GF-D8 (cell line): ENCODE results near the gene RABGEF1.
"Not testable (repeated sequence)": the region's sequence is repeated elsewhere in the genome, so short reads cannot be mapped to it uniquely, and the experiment has no call there.

ENCODE experiments used
- DNase-seq: peaks from one replicate; lab custom pipeline; 2025; lab: John Stamatoyannopoulos, UW

Gene RABGEF1

DNA sequence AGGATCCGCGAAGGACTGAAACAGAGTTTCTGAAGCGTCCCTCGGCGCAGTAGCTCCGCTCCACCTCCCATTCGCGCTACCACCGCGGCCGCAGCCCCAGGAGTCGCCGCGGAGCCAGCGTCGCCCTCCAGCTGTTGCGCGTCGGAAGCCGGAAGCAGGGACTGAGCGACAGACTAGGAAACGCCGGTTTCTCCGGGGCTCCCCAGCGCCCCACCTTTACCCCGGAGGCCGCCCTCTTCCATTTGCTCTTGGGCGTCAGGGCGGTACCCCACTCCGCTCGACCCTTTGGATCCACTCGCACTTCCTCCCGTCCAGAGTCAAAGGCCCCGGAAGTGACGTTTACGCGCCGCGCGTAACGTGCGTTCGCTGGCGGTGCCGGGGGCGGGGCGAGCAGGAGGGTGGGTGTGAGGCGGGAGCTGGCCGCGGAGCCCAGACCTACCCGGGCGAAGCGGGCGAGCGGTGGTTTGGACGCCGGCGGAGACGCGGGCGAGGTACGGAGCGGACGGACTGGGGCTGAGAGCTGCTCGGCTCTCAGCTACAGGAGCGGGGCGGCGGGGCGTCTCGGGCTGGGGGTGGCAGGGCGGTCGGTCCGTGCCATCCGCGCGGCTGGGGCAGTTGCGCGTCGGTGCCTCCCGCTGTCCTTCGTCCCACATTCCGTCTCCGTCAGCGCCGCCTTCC, at the start of gene RABGEF1:
TSS of gene RABGEF1 (plus strand) at position 432 of the 678 bp plus-strand sequence. CDS start 31,167 bp downstream, outside the sequence.
- DNase-seq: peak; percentile 91

DNA sequence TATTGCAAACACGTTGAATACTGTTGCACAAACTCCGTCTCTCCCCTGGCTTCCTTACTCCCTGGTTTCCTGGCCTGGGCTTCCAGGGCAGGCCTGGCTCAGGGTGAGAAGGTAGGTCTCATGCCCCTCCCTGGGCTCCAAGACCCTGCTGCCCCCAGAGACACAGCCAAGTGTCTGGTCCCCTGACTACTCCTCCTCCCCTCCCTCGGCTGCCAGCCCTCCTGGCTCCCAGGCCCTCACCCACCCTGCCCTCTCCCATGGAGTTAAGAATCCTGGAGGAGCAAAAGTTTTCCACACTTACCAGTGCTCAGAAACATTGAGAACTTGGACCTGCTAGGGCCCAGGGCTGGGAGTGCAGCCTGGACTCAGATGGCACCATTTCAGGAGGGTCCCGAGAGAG, 47.2 kb upstream of the RABGEF1 start:
- no peak for DNase-seq

DNA sequence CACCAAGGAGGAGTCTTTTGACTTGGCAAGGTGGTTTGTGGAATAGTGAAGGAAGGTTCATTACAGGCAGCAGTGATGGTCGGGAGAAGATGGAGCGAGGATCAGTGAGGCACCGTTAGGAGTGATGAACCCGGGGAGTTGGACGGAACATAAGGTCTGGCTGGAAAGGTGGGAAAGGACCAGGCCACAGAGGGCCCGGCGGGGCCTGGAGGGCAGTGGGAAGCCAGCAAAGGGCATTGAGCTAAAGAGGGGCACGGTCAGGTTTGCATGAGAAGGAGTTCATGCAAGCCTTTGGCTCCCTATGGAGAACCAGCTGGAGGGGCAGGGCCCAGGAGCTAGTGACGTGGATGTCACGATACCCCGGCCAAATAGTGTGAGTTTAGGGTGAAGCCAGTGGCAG, 46.2 kb upstream of the RABGEF1 start:
- no peak for DNase-seq

DNA sequence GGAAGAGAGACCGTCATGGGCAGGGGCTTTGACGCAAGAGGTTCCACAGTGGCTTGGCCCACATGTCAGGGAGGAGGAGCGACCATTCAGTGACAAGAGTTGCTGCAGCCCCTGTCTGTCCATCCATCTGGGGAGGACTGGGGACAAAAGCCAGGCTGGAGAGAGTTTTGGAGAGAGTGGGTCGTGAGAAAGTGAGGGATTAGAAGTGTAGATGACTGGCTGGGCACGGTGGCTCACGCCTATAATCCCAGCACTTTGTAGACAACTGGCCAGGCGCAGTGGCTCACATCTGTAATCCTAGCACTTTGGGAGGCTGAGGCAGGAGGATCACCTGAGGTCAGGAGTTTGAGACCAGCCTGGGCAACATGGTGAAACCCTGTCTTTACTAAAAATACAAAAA, 45.1 kb upstream of the RABGEF1 start:
- not testable (repeated sequence) for DNase-seq

DNA sequence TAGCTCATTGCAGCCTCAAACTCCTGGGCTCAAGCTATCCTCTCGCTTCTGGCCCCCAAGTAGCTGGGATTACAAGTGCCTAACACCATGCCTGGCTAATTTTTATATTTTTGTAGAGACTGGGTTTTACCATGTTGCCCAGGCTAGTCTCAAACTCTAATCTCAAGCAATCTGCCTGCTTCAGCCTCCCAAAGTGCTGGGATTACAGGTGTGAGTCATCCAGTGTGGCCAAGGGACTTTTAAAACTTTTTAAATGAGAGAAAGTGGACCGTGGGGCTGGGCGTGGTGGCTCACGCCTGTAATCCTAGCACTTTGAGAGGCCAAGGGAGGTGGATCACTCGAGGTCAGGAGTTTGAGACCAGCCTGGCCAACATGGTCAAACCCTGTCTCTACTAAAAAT, 44.4 kb upstream of the RABGEF1 start:
- DNase-seq: not testable (repeated sequence)

DNA sequence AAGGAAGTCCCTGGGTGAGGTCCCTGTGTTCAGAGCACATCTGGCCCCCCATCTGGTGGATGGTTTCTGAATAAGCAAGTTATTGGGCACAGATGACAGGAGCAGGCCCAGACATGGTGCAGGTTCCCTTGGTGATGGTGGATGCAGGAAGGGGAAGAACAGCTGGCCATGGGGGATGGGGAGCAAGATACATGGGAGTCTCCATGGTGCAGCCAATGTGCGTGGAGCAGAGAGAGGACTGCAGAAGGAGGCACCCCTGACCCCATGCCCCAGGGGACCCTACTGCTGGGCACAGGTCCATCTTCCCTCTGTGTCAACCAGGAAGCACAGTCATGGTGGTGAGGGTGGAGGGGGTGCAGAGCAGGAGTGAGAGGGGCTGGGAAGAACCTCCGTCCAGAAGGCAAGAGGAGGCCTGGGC, 43.8 kb upstream of the RABGEF1 start:
- no peak for DNase-seq

DNA sequence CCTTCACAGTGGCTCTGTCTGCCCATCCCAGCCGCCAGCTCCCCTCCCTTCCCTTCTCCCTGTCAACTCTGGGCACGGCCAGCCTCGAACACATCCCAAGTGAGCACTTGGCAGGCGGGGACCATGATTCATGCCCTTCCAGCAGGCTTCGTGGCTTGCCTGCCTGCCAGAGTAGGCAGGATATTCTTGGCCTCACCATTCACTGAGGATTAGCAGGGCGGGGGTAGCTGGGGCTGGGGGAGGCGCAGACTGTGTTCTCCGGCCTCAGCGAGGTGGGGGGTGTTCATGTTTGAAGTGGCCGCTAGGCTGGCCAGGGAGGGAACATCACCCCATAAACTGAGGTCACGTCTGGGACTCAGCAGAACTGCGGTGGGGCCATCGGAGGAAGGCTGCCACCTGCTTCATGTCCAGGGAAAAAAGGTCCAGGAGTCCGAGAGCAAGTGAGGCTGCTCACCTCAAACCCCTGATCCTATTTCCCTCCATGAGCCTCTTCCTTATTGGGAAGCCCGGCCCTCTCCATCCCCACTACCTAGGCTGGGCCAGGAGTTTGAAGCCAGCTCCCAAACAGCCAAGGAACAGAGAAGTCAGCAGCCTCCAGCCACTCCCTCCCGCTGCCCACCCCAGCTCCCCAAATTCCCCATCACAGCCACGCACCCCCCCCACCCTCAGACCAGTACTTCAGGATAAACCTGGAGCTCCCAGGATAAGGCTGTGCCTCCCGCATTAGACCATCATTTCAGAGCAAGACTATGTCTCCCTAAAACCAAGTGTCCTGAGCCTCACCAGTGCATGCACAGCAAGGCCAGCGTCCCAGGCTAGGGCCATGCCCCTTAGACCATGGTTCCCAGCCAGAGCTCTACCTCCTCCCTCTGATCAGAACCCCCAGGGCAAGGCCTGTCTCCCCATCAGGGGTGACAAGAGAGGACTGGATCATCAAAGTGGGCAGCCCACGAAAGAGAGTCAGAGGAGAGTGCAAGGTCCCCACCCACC, 42.8 kb upstream of the RABGEF1 start:
- no peak for DNase-seq

DNA sequence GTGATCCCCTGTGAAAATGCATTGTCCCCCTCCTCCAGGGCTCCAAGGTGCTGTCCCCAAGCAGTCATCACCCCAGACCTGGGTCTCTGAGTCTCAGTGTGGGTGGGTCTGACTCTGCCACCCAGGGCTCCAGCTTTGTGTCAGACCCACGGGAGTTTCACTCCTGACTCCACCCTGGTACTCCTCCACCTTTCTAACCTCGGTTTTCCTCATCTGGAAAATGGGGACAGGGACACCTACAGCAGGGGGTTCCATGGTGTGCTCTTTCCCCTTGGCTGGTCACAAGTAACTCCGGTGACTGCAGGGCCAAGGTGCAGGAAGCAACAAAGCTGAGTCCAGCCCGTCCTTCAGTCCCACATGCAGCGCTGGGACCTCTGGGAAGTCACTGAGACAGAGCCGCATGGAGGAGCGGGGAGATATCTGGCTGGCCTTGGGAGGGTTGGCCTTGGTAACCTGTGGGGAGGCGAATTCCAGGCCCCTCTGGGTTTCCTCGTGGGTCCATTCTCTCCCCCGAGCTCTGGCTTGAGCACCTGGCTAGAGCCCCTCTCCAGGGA, 41.8 kb upstream of the RABGEF1 start:
- no peak for DNase-seq

DNA sequence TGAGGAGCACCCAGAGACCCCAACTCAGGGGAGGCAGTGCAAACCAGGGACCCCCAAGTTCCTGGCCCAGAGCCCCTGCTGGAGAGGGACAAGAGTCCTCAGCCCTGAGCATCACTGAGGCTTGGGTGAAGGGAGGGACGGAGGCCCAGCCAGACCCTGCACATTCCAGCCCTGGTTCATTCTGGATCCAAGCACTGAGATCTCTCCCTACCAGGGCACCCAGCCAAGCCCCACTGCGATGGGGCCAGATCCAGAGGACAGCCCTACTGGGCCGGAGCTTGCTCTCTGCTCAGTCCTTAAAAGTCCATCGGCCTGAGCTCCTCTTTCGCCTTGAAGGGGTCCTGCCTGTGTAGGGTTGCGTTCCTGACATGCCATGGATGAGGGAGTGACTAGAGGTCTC, 40.5 kb upstream of the RABGEF1 start:
- no peak for DNase-seq

DNA sequence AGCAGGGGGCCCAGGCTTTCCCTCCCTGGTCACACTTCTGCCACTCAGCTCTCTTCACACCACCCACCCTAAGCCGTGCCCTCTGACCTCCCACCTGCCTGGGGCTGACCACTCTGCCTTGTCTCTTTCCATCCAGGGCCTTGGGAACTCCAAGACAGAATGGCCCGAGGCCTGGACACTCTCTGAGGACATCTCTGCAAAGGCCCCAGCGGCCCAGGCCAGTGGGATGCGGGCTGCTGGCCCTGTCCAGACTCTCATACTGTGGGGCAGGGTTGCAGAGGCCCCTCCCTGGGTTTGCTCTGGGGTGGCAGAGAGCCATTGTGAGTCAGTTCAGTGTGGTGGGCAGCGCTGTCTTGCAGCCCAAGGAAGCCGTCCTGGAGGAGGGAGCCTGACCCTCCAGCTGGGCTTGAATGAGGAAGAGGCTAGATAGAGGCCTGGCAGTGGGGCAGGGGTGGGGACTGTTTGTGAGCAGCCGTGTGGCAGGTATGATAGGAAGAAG, 39.9 kb upstream of the RABGEF1 start:
- DNase-seq: no peak

DNA sequence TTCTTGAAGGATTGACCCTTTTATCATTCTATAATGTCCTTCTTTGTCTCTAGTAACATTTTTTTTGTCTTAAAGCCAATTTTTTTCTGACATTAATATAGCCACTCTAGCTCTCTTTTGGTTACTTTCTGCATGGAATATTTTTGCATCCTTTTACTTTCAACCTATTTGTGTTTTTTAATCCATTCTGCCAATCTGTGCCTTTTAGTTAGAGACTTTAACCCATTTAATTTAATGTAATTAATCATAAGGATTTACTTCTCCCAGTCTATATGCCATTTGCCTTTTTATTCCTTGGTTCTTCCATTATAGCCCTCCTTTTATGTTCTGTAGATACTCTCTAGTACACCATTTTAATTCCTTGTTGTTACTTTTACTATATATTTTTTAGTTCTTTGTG, 32.7 kb upstream of the RABGEF1 start:
- DNase-seq: no peak

DNA sequence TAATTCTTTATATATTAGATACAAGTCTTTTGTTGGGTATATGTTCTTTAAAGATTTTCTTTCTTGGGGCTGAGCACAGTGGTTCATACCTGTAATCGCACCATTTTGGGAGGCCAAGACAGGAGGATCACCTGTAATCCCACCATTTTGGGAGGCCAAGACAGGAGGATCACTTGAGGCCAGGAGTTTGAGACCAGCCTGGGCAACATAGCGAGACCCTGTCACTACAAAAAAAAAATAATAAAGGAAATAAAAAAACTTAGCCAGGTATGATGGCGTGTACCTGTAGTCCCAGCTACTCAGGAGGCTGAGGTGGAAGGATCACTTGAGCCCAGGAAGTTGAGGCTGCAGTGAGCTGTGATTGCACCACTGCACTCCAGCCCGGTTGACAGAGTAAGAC, 29.8 kb upstream of the RABGEF1 start:
- DNase-seq: not testable (repeated sequence)

DNA sequence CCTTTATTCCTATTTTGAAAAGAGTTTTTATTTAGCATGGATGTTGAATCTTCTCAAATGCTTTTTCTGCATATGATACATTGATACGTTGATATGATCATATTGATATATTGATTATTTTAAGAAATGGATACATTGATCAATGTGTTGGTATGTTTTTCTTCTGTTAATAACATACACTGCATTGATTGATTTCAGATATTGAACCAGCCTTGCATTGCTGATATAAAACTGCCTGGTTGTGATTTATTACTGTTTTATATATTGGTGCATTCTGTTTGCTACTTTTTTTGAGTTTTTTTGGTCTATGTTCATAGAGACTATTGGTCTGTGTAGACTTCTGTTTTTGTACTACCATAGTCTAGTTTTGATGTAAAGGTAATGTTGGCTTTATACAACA, 26.8 kb upstream of the RABGEF1 start:
- no peak for DNase-seq

DNA sequence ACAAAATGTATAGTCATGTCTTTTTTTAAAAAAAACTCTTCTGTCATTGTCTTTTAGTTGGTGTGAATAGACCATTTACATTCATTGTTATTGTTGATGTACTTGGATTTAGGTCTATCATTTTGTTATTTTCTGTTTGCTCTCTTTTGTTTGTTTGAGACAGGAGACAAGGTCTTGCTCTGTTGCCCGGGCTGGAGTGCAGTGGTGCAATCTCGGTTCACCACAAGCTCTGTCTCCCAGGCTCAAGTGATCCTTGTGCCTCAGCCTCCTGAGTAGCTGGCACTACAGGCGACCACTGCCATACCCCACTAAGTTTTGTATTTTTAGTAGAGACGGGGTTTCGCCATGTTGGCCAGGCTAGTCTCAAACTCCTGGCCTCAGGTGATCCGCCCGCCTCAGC, 23.9 kb upstream of the RABGEF1 start:
- not testable (repeated sequence) for DNase-seq

DNA sequence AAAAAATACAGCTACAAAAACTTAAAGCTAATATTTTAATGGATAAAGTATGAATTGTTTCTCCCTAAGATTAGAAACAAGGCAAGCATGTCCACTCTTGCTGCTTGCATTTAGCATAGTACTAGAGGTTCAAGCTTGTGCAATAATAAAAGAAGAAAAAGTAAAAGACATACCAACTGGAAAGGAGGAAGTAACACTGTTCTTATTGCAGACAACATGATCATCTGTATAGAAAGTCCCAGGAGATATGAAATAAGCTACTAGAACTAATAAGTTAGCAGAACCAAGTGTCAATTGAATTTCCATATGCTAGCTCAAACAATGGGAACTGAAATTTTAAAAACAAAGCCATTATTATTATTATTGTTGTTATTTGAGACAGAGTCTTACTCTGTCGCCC, 20.0 kb upstream of the RABGEF1 start:
- DNase-seq: peak; percentile 19

DNA sequence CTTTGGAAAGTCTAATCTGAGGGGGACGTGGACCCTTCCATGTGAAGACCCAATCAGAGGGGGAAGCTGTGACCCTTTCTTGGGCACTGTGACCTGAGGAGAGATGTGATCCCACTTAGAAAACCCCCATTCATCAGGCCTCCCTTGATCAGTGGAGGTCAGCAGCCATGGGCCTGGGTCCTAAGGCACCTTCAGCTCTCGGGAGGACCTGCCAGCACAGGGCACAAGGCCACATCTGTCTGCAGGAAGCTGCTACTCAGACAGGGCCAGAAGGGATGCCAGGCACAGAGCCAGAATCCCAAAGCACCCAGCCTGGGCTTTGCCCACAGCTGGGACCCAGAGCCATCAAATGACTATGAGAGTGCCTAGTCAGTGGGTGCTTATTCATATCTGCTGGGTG, 14.7 kb upstream of the RABGEF1 start:
- DNase-seq: no peak

DNA sequence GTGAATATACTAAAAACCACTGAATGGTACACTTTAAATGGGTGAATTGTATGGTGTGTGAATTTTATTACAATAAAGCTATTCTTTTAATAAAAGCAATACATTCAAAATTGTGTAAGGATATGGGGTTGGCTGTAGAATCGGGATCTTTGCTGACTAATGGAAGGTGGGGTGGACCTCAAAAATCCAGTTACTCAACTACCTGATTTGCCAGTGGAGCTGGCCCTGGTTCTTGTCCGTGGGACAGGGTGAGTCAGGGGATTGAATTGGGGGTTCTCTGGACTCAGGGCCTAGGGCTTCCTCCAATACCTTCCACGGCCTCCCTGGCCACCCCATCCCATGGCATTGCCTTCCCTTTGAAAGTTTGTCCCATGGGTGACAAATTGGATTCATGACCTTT, 13.5 kb upstream of the RABGEF1 start:
- DNase-seq: no peak

DNA sequence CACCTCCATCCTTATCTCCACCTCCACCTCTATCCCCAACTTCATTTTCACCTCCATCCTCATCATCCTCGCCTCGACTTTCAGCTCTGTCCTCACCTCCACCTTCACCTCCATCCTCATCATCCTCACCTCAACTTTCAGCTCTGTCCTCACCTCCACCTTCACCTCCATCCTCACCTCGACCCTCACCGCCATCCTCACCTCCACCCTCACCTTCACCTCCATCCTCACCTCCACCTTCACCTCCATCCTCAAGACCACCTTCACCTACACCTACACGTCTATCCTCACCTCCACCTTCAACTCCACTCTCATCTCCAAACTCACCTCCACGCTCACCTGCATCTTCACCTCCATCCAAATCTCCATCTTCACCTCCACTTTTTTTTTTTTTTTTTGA, 12.0 kb upstream of the RABGEF1 start:
- no peak for DNase-seq

DNA sequence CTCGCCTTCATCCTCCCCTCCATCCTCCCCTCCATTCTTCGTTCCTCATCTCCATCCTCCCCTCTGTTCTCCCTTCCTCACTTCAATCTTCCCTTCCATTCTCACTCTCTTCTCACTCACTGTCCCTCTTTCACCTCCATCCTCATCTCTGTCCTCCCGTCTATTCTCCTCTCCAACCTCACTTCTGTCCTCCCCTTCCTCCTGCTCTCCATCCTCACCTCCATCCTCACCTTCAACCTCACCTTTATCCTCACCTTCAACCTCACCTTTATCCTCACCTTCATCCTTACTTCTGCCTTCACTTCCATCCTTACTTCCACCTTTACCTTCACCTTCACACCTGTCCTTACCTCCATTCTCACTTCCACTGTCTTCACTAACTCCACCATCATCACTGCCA, 11.3 kb upstream of the RABGEF1 start:
- no peak for DNase-seq

DNA sequence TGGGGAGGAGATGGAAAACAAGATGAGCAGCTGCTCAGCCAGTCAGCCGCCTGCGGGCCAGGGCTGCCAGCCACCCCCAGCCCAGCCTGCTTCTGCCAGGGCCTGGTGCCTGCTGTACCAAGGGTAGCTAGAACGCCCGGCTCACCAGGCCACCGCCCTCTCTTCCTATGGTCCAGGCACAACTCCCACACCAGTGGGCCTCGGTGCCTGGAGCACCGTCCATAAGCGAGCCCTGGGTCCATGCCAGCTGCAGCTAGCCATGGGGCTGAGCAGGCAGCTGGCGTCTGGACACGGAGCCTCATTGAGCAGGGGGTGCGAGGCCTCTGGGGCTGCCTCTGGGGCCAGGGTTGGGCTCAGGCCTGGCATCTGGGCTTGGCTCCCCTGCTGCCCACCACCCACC, 8.5 kb upstream of the RABGEF1 start:
- DNase-seq: no peak

DNA sequence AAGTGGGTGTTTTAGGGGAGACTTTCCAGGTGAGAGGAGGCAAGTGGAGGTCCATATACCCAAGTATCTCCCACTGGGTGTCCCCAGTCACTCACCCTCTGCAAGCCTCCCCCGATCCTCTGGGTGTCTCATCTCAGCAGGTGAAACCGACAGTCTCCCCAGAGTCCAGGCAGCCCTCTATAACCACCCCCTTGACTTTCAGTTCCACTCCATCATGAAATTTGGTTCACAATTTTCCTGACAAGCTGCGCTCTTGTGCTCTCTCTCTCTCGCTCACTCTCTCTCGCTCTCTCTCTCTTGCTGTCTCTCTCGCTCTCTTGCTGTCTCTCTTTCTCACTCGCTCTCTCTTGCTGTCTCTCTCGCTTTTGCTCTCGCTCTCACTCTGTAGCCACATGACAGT, 8.1 kb upstream of the RABGEF1 start:
- DNase-seq: no peak

DNA sequence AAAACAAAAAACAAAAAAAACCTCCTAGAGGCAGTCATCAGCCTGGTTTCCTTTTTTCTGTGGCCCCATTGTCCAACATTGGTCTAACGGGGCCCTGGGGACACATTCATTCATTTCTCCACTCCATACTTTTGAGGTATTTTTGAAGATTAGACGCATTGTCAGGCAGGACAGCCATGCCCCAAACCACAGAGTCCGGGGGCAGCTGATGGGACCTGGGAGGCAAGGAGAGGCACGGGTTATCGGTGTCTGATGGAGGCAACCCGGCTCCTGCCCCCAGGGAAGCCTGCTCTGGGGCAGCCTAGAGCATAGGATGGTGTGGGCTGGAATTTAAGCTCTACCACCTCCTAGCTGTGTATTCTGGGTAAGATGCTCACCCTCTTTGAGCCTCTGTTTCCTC, 6.5 kb upstream of the RABGEF1 start:
- DNase-seq: no peak

DNA sequence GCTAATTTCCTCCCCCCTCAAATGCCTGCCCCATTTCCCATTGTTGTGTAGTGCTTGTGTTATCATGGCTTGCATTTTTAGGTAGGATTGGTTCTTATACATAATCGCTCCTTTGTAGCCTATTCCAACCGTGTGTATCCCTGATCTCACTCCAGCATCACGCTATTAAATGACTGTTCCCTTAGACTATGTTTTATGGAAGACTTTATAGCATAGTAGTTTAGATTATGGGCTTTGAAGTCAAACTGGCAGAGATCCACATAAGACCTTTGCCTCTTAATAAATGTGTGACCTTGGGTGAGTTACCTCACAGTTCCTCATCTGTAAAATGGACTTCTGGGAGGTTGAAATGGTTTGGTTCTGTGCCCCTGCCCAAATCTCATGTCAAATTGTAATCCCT, 5.4 kb upstream of the RABGEF1 start:
- no peak for DNase-seq
